NCI-H82 treated with DMSO at 0.1 percent for 48 hours (cell line): ENCODE data around the gene FRRS1.

Source experiments
- DNase-seq: peaks from one replicate; lab custom pipeline; 2025; ENCODE audit not compliant: unreplicated experiment; lab: John Stamatoyannopoulos, UW

The FRRS1 gene

DNA sequence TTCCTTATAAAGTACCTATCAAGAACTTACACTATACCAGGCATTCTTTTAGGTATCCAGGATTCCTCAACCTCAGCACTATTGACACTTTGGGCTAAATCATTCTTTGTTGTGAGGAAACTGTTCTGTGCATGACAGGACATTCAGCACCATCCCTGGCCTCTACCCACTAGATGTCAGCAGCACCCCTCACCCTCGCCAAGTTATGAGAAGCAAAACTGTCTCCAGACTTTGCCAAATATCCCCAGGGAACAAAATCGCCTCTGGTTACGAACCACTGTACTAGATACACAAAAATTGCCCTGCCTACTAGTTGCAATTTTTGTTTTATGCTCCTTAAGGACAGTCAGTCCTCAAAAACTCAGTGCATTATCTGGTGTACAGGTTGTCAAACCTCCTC is 84.9 kb downstream of the FRRS1 start:
- DNase-seq, result no peak

- DNase-seq, result no peak
Measured at GRCh38 chr1:99680270-99680669, 86.2 kb downstream of the FRRS1 start.

DNA sequence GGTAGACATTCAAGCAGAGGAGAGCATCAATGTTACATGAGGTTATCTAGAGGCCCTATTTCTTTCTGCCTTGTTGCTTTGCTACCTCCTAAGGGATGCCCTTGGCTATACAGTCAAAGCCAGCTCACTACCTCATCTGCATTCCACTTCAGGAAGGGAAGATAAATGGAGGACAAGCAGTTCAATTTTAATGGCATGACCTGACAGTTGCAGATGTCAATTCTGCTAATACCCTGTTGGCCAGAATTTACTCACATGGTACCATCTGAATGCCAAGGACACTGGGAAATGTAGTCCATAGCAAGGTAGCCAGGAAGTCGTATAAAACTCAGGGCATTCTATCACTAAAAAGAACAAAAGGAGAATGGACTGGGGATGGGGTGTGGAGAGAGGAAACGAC is 89.0 kb downstream of the FRRS1 start:
- DNase-seq, result no peak

- DNase-seq, result no peak
Measured at GRCh38 chr1:99676876-99677275, 89.6 kb downstream of the FRRS1 start.

DNA sequence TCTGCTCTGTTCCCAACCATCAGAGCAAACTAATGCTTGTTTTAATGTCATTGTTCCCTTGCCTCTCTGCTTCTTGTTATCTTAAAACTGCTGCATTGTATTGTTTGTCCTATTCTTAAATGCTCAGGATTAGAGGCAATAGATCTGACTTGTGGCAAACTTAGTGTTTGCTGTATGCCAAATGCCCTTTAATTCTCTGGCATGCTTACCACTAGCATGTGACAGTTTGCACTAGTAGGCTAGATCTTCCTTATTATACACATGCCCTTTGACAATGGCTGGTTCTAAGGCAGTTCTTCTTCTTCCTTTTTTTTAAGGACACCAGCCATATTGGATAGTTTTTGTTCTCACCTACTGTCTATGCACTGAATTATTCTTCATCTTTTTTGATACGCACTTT is 90.4 kb downstream of the FRRS1 start:
- DNase-seq, result no peak

GRCh38 chr1:99675292-99675691 is 91.1 kb downstream of the FRRS1 start:
- DNase-seq, result no peak

DNA sequence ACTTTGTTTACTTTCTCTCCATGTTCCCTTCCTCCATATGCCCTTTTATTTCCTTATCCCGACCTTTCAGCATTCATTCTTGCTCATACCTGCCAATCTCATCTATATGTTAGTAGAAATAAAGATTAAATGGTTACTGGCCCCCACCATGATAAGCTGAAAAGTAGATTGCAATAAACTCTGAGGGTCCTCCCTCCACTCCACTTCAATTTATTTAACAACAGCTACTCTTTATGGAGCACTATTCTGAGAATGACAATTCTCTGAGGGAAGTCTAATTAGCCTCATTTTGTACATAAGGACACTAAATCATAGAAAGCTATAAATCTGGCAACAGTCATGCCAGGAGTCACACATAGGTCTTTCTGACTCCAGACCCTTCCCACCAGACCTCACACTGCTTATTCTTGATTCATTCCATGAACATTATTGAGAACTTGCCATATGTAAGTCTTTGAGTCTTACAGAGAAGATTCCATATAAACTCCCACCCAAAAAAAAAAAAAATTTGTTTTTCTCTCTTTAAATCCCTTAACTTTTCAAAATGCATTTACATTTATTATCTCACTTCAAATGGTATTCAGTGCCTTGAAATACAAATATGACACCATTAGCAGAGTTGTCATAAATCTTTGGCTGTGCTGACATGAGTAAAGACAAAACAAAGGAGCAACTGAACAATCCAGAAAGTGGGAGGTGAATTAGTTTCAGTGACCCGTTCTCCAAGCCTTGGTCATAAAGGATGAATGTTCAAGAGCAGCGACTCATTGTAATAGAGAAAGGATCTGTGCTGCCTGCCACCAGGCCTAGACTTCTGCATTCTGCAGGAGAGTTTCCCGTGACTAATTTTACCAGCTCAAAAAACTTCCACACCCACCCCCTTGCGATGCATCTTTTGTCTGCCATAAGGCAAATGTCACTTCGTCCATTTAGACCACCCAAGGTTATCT is 92.0 kb downstream of the FRRS1 start:
- DNase-seq, result no peak

GRCh38 chr1:99673315-99673714 is 93.1 kb downstream of the FRRS1 start:
- no peak for DNase-seq

DNA sequence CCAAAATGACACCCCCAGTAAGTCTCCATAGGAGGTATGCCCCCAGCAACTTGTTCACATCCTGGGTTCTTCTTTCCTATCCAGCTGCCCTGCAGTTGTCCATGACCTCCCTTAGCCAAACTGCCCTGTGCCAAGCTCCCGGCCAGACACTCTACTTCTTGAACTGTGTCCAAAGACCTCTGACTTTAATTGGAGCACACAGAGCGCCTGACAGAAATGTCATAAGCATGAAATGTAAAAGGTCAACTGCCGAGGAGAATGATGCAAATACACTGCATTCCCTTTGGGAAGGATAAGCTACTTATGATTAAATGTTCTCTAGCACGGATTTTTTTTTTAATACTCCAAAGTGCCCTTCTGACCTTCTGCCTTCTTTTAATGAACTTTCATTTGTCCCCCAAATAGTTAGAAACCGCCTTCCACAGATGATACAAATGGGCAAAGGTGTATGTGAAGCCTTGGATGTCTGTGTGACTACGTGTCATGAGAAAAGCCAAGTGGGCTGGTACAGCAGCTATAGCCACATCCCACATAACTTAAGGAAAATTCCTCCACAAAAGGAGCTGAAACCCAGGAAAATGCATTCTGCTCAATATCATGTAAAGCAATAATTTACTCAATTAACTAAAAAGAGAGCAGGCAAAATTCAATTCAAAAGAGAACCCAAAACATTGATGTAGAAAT is 93.8 kb downstream of the FRRS1 start:
- DNase-seq, result no peak

DNA sequence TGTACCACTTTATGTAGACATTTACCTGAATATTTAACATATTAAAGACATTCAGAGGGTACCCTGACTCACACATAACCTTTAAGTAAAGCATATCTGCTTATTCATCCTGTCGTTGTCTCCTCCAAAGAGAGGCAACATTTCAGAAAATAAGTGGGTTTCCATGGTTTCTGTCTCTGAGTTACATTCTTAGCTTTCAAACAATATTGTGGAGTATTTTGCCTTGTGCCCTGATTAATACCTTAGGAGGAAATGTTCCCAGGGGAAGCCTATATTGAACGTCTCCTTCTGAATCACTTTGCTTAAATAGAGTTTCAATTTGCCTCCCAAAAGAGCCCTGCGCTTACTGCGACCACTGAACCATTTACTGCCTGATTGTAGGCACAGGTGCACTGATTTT is 94.4 kb downstream of the FRRS1 start:
- DNase-seq, result no peak

DNA sequence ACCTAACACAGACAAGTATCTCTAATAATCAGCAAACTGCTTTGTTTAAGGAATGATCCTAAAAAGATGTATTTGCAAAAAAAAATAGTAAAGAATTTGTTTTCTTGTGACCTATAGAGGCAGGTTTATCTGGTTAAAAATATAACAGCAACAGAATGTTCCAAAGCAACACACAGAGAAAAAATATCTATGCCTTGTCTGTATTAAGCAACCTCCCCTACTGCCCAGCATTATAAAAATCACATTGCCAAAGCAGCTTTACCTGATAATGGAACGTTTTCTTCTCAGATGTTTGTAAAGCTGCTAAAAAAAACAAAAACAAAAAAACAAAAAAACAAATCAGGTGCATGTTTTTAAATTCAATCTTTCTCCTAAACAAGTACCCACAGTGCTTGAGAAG is 95.9 kb downstream of the FRRS1 start:
- no peak for DNase-seq

- DNase-seq, result no peak
Measured at GRCh38 chr1:99669821-99670220, 96.6 kb downstream of the FRRS1 start.

- DNase-seq, result peak; percentile 36
Measured at GRCh38 chr1:99669376-99669775, 97.1 kb downstream of the FRRS1 start.

- DNase-seq, result no peak
Measured at GRCh38 chr1:99665212-99665611, 101.2 kb downstream of the FRRS1 start.

GRCh38 chr1:99663501-99663900 is 102.9 kb downstream of the FRRS1 start:
- DNase-seq, result no peak

- no peak for DNase-seq
Measured at GRCh38 chr1:99662539-99663080, 103.8 kb downstream of the FRRS1 start.

DNA sequence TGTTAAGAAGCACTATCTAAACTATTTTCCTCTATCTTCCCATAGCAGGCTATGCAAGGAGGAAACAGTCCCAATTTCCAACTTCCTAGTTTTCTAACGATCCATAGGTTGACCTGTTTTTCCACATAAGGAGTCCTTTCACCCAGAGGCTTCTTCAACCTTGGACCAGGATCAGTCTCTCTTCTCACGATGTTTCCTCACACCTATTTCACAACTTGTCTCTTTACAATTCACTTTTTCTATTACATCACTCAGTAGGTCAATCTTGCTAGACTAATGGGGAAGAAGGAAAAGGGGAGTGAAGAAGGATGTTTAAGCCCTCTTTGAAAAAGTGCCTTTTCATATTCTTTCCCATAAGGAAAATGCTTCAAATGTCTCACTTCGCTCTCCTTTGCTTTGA is 104.7 kb downstream of the FRRS1 start:
- no peak for DNase-seq

- DNase-seq, result no peak
Measured at GRCh38 chr1:99660496-99660895, 105.9 kb downstream of the FRRS1 start.

- DNase-seq, result no peak
Measured at GRCh38 chr1:99659755-99660210, 106.7 kb downstream of the FRRS1 start.
